K562 (cell line): ENCODE results near the gene AKAP12. TPM values are rescaled to one million over a fixed set of nuclear protein-coding genes. Genes with fewer than 3 reads are reported as not detected.

Source experiments
- ATAC-seq: fragments of 200-7000 bp; cut with Tn5 transposase; 3 replicates; pipeline ENCODE4 v1.9.1; 2020; ENCODE audit warnings: moderate library complexity
- BruUV-seq: library from RNA; stranded (reverse); fragments of 400-500 nt; replicated peaks from 2 replicates; lab custom pipeline; 2021; lab: Mats Ljungman, UMichigan
- CTCF ChIA-PET: fragments of 300-600 bp; formaldehyde crosslinking; extraction: SDS; loops from one replicate; lab custom pipeline; 2021; ENCODE audit warnings: low intra/inter-chr PET ratio; lab: Yijun Ruan, JAX
- POLR2A ChIA-PET: fragments of 300-600, 350-650 bp; sonication (Branson Sonifier 250); formaldehyde crosslinking; extraction: SDS; loops from one replicate; lab custom pipeline; 2021; ENCODE audit warnings: antibody characterized with exemption, inconsistent platforms; lab: Yijun Ruan, JAX
- DNase-seq, 4 experiments: peaks; one replicate each; pipeline versions ENCODE4 v3.0.0 to v3.0.0-alpha.2; 2011 to 2018; ENCODE audit warnings: low spot score in 3 of 4, mixed read lengths in 3 of 4; ENCODE audit errors: extremely low read depth in 1 of 4
- FAIRE-seq: peaks from 2 replicates; lab custom pipeline; 2011; peaks lifted over from hg19 to GRCh38; lab: Jason Lieb, UNC
- H2AFZ ChIP-seq: 2 replicates; pipeline ENCODE4 v1.6.0; 2011; ENCODE audit warnings: low read depth, low read length, control low read depth, inconsistent platforms
- H3K27ac ChIP-seq: fragments of 200-600 bp; 3 replicates; pipeline ENCODE4 v1.8.0; 2011; ENCODE audit warnings: low read depth, mild to moderate bottlenecking, control low read depth, inconsistent platforms, low read length, moderate library complexity, mixed read lengths; ENCODE audit errors: extremely low read depth
- H3K27me3 ChIP-seq, 2 experiments: fragments of 300-600 bp in 1 of 2; 2 replicates in 1 of 2; 3 replicates in 1 of 2; pipeline versions ENCODE4 v1.6.0 to v1.8.0; 2011; ENCODE audit warnings: inconsistent platforms in 2 of 2, low read length in 2 of 2, mild to moderate bottlenecking in 1 of 2, mixed read lengths in 1 of 2, moderate library complexity in 1 of 2; ENCODE audit not compliant: control insufficient read depth in 2 of 2, insufficient read depth in 2 of 2
- H3K36me3 ChIP-seq: fragments of 300-600 bp; 3 replicates; pipeline ENCODE4 v1.8.0; 2011; ENCODE audit warnings: mild to moderate bottlenecking, low read length, inconsistent platforms; ENCODE audit not compliant: control insufficient read depth, insufficient read depth
- H3K4me1 ChIP-seq, 2 experiments: fragments of 200-600 bp in 1 of 2; replicated peaks in 1 of 2; 2 replicates in 1 of 2; 3 replicates in 1 of 2; pipeline versions ENCODE4 v1.5.1 to v1.8.0; 2011; ENCODE audit warnings: inconsistent platforms in 2 of 2, low read length in 2 of 2, mild to moderate bottlenecking in 1 of 2, mixed read lengths in 1 of 2, moderate library complexity in 1 of 2; ENCODE audit not compliant: control insufficient read depth in 2 of 2, insufficient read depth in 2 of 2
- H3K4me2 ChIP-seq: 2 replicates; pipeline ENCODE4 v1.6.1; 2011; ENCODE audit warnings: low read length, control low read depth, inconsistent platforms, mixed read lengths; ENCODE audit not compliant: insufficient read depth
- H3K4me3 ChIP-seq: fragments of 200-600 bp; sonication (generic), shearing (Covaris generic); 2 replicates; pipeline ENCODE4 v1.5.1; 2016; ENCODE audit warnings: control low read depth, inconsistent platforms
- H3K79me2 ChIP-seq: fragments of 200-600 bp; 3 replicates; pipeline ENCODE4 v1.8.0; 2011; ENCODE audit warnings: low read length, inconsistent platforms; ENCODE audit not compliant: control insufficient read depth, insufficient read depth
- H3K9ac ChIP-seq, 2 experiments: 2 replicates each; pipeline versions ENCODE4 v1.6.0 to v1.6.1; 2011; ENCODE audit warnings: low read depth in 2 of 2, low read length in 2 of 2, control low read depth in 1 of 2, inconsistent platforms in 1 of 2, mild to moderate bottlenecking in 1 of 2, mixed read lengths in 1 of 2; ENCODE audit not compliant: insufficient read depth in 1 of 2
- H3K9me1 ChIP-seq: one replicate; pipeline ENCODE4 v1.6.0; 2011; ENCODE audit warnings: inconsistent platforms, mild to moderate bottlenecking, low read length, moderate library complexity; ENCODE audit not compliant: control insufficient read depth, insufficient read depth
- H3K9me3 ChIP-seq: replicated peaks from 2 replicates; pipeline ENCODE4 v1.5.1; 2011; ENCODE audit warnings: low read depth, low read length, inconsistent platforms; ENCODE audit not compliant: control insufficient read depth, insufficient read depth
- H4K20me1 ChIP-seq: replicated peaks from 2 replicates; pipeline ENCODE4 v1.6.1; 2011; ENCODE audit warnings: low read length, inconsistent platforms, mixed read lengths; ENCODE audit not compliant: control insufficient read depth, insufficient read depth
- RBM15 ChIP-seq: fragments of 200-400 bp; formaldehyde crosslinking; IDR thresholded peaks from 2 replicates; pipeline ENCODE4 v1.6.1; 2018; ENCODE audit warnings: mild to moderate bottlenecking, low read length, moderate library complexity; ENCODE audit not compliant: insufficient read depth
- SMARCC2 ChIP-seq: fragments of 450-650 bp; IDR thresholded peaks from 2 replicates; pipeline ENCODE4 v1.6.1; 2017; ENCODE audit warnings: antibody characterized with exemption, moderate library complexity, mild to moderate bottlenecking, low read depth
- ZBTB40 ChIP-seq, 2 experiments: fragments of 450-650 bp in 1 of 2; sonication (generic) in 1 of 2; formaldehyde crosslinking in 1 of 2; IDR thresholded peaks; 2 replicates each; pipeline versions ENCODE4 v1.7.1 to v1.9.0; 2016 to 2022; ENCODE audit warnings: inconsistent platforms in 1 of 2, mild to moderate bottlenecking in 1 of 2, missing genetic modification reagents in 1 of 2
- ZNF121 ChIP-seq: sonication (generic); formaldehyde crosslinking; conservative IDR thresholded peaks from 2 replicates; pipeline ENCODE4 v1.8.0; 2022; ENCODE audit warnings: missing genetic modification reagents
- ZNF830 ChIP-seq: fragments of 250-450 bp; sonication (Bioruptor Pico); IDR thresholded peaks from 2 replicates; pipeline ENCODE4 v1.5.0; 2021; ENCODE audit warnings: mild to moderate bottlenecking
- WGBS: fragments of 100-300 bp; shearing (Covaris generic); methylation state at CpG from one replicate; pipeline ENCODE4 v1.1.6; 2016; ENCODE audit warnings: low coverage, mixed read lengths; ENCODE audit not compliant: insufficient coverage; ENCODE audit errors: missing lambda C conversion rate; 5-methylcytosine and 5-hydroxymethylcytosine counted together
- in situ Hi-C: fragments of 300-500 bp; cut with MboI; formaldehyde crosslinking; loops from 4 replicates; pipeline ENCODE4 v1.15.0; 2018; ENCODE audit warnings: inconsistent platforms, mixed read lengths
- intact Hi-C: fragments of 100-400 bp; cut with micrococcal nuclease; formaldehyde crosslinking; loops from 2 replicates; pipeline ENCODE4 v1.14.2; 2022
- polyA plus RNA-seq, 8 experiments: library from polyadenylated mRNA; depleted of rRNA in 4 of 8; stranded (reverse) in 5 of 8; unstranded in 3 of 8; fragments of >200 nt; fragmentation: Nextera tagmentation in 2 of 8; fragmentation: Illumina TruSeq in 1 of 8; extraction: Ambion mirVana in 2 of 8; extraction: Trizol in 1 of 8; gene quantifications; 2 replicates each; pipeline versions ENCODE4 v1.2.1 to v1.2.3, GENCODE V29; 2011 to 2014; ENCODE audit warnings: inconsistent platforms in 1 of 8, missing spikeins in 1 of 8
- total RNA-seq, 7 experiments: library from RNA; depleted of rRNA in 6 of 7; stranded (reverse); fragments of >200 nt in 6 of 7; fragmentation: Illumina TruSeq in 2 of 7; extraction: Trizol in 2 of 7; gene quantifications; 2 replicates each; pipeline versions ENCODE4 v1.2.1 to v1.2.3, GENCODE V29; 2011 to 2021; ENCODE audit warnings: low replicate concordance in 1 of 7

Gene AKAP12
- total and polyA plus RNA-seq, 9 of the 15 experiments (the other 6 are each of a cell fraction or from before 2014, with no cell fraction given), result 0.08 to 2.0 (median 0.62) TPM

GRCh38 chr6:151263035-151263434, 23.3 kb downstream of the AKAP12 start:
- Histone ChIP-seq H3K9me3 (no peaks in the 10 kb centered on the region), H3K79me2 (no peaks in the 10 kb centered on the region), H3K27me3 (peaks cover 38 to 45% of the 10 kb centered on the region in 2 experiments), H3K27ac (no peak overlapping the region), H4K20me1 (no peaks in the 10 kb centered on the region), H3K4me3 (no peak overlapping the region), H3K36me3 (no peaks in the 10 kb centered on the region), H3K9me1 (no peaks in the 10 kb centered on the region), H3K4me1 (no peaks in the 10 kb centered on the region), H3K4me2 (no peak overlapping the region), H3K9ac (no peak overlapping the region), H2AFZ (no peak overlapping the region)
- no TSS peak for BruUV-seq
- in situ Hi-C loops (no loop called here), intact Hi-C loops (no loop called here)
- TF ChIP-seq ZNF121 (CRISPR knock-in tag), result peak; percentile 63; the same call in 1 of the 2 replicates
- no peak for TF ChIP-seq RBM15
- ATAC-seq (no peak), FAIRE-seq (no peak), DNase-seq (no peak)
- 0% methylated on average over 1 of the region's 1 CpG for WGBS
- POLR2A ChIA-PET, result interaction anchor here (0.8 kb wide), 1 partner anchor 257 kb away, joined by 3 read pairs; no protein-coding TSS in a partner anchor
- CTCF ChIA-PET, result no interaction called here

- no peaks in the 10 kb centered on the region for H3K36me3 ChIP-seq
- 28% methylated on average over 3 of the region's 3 CpGs for WGBS
- no peak for ATAC-seq
- BruUV-seq, result no TSS peak
- CTCF ChIA-PET, result interaction anchor here (0.6 kb wide), 1 partner anchor 414 kb away, joined by 3 read pairs; no protein-coding TSS in a partner anchor
- peaks cover 41 to 47% of the 10 kb centered on the region in 2 experiments for H3K27me3 ChIP-seq
- intact Hi-C loops (no loop called here), in situ Hi-C loops (no loop called here)
- H2AFZ ChIP-seq, result no peak overlapping the region
- POLR2A ChIA-PET, result no interaction called here
- no peak for FAIRE-seq
- no peak overlapping the region for H3K4me2 ChIP-seq
- no peaks in the 10 kb centered on the region for H4K20me1 ChIP-seq
- no peak overlapping the region for H3K9ac ChIP-seq
- H3K9me3 ChIP-seq, result no peaks in the 10 kb centered on the region
- H3K27ac ChIP-seq, result no peak overlapping the region
- no peaks in the 10 kb centered on the region for H3K9me1 ChIP-seq
- H3K4me3 ChIP-seq, result no peak overlapping the region
- DNase-seq, result no peak
- H3K79me2 ChIP-seq, result no peaks in the 10 kb centered on the region
- no peaks in the 10 kb centered on the region for H3K4me1 ChIP-seq
- no peak for TF ChIP-seq SMARCC2
- TF ChIP-seq ZBTB40 (IDR thresholded peaks at IDR 0.05), result no peak
- no peak for TF ChIP-seq ZBTB40 (CRISPR knock-in tag; IDR thresholded peaks at IDR 0.05)
- no peak for TF ChIP-seq ZNF830 (CRISPR knock-in tag)
These were observed 24.2 kb downstream of the AKAP12 start for GRCh38 chr6:151263967-151264366.
